A673 (cell line): Measurements from ENCODE around the gene REXO4.

Source experiments
- CTCF ChIP-seq: fragments of 300-800, 200-600 bp; sonication (generic); conservative IDR thresholded peaks from 2 replicates; pipeline ENCODE4 v1.5.1; 2017; ENCODE audit warnings: low read depth, mild to moderate bottlenecking, antibody characterized with exemption, low read length, moderate library complexity, mixed read lengths
- EZH2 ChIP-seq: fragments of 200-600 bp; sonication (generic); IDR thresholded peaks from 2 replicates; pipeline ENCODE4 v1.6.1; 2017; ENCODE audit warnings: borderline replicate concordance, low read depth, mild to moderate bottlenecking, mixed read lengths, antibody characterized with exemption, low read length; ENCODE audit not compliant: poor library complexity, severe bottlenecking

- TF ChIP-seq CTCF (no peak), EZH2 (no peak)
Observed at GRCh38 chr9:133372144-133372543, 45.7 kb downstream of the REXO4 start.
